NCI-H1694 (cell line): Measurements from ENCODE around the gene NAA80.
A peak's percentile ranks its signal among the peaks of the same experiment; 100 is the strongest.

Experiments used
- DNase-seq: peaks from one replicate; lab custom pipeline; 2025; lab: John Stamatoyannopoulos, UW

NAA80 gene, protein sequence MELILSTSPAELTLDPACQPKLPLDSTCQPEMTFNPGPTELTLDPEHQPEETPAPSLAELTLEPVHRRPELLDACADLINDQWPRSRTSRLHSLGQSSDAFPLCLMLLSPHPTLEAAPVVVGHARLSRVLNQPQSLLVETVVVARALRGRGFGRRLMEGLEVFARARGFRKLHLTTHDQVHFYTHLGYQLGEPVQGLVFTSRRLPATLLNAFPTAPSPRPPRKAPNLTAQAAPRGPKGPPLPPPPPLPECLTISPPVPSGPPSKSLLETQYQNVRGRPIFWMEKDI

GRCh38 chr3:50298836-50299637, at the start of gene NAA80, which contains the start of gene HYAL3:
Gene NAA80 (minus strand): TSS chr3:50299405. CDS start chr3:50297463, 1,942 bp downstream.
Gene HYAL3 (minus strand): TSS chr3:50299405. CDS start chr3:50295602, 3,803 bp downstream.
- DNase-seq = peak; percentile 86

DNA sequence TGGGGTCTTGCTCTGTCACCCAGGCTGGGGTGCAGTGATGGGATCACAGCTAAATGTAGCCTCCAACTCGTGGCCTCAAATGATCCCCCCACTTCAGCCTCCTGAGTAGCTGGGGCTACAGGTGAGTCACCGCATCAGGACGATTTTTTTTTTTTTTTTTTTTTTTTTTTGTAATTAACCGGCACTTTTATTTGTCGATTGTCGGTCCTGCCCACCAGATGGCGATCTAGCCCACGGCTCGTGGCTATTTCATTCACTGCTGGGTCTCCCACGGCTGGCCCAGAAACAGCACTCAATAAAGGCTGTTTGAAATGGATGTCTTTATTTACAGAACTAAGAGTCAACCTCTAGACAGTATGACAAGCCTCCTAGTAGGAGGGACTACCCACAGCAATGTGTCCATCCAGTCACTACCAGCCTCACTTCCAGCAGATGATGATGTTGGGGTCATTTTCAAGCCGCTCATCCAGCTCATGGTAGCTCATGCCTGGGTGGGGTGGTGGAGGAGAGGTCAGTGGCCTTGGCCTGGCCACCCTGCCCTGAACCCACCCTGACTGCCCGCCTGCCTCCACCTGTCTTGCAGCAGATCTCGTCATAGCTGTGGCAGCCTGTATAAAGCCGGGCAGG, 48.1 kb upstream of the NAA80 start:
- DNase-seq = no peak

- DNase-seq = no peak
These were observed 46.5 kb upstream of the NAA80 start, which contains the start of gene ZMYND10 for GRCh38 chr3:50345586-50346234. Gene ZMYND10 (minus strand): TSS chr3:50345732. CDS start chr3:50345579, 153 bp downstream.

- DNase-seq = no peak
These were observed 45.8 kb upstream of the NAA80 start for GRCh38 chr3:50345008-50345407.

GRCh38 chr3:50342813-50343633, 43.8 kb upstream of the NAA80 start:
- DNase-seq = no peak

DNA sequence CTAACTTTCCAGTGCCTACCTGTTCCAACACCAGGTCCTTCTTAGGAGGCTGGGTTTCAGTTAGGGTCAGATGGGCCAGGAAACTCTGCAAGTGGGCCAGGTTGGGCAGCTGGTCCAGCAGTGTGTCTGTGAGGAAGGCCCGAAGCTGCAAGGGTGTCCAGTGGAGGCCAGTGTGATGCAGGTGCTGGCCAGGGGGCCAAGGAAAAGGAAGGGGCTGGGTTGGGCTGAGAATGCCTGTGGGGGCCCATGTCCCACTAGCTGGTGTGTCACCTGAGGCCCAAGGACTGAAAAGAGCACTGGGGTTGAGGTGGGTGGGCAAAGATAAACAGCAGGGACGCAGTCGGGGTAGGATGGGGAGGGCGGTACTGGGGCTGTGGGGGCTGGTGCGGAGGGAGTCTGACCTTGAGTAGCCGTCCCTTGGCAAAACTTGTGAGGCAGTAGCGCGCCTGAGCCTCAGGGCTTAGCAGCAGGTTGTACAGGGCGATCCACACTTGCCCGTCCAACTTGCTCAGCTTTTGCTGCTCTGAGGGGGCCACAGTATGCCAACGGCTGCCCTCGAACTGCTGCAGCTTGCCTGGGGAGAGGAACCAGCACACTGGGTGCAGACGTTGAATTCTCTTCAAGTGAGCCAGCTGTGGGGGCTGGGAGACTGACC, 42.9 kb upstream of the NAA80 start:
- no peak for DNase-seq

DNA sequence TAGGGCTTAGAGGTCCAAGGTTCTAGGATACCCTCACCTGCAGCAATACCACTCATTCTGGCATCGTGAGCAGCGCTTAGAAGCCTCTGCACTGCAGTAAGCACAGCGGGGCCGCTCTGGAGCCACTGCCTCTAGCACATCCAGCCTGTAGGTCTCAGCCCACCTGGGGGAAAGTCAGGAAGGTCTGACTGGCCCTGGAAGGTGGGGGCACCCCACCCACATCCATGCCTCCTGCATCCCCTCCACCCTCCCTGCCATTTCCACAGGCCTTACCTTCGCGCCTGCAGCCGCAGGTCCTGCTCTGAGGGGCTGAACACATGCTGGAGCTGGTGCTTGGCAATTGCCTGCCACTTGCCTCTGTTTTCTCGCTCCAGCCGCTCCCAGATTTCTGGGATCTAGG, 42.3 kb upstream of the NAA80 start:
- DNase-seq = no peak

- no peak for DNase-seq
These were observed 41.5 kb upstream of the NAA80 start, which contains the start of gene RASSF1 for GRCh38 chr3:50340448-50341329. Gene RASSF1 (minus strand): TSS chr3:50340836. CDS start chr3:50340805, 31 bp downstream.

DNA sequence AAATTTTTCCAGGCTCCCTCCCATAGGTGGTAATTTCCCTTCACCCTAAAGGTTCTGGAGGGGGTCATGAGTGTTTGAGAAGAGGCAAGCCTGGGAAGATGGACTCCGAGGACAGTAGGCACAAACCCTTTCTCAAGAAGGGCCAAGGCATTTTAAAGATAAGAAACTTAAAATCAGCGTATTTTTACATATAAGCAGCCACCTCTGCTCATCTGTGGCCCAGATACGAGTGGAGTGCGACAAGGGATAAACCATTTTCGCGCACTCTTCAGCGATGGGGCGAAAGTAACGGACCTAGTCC, 40.9 kb upstream of the NAA80 start:
- DNase-seq = no peak

DNA sequence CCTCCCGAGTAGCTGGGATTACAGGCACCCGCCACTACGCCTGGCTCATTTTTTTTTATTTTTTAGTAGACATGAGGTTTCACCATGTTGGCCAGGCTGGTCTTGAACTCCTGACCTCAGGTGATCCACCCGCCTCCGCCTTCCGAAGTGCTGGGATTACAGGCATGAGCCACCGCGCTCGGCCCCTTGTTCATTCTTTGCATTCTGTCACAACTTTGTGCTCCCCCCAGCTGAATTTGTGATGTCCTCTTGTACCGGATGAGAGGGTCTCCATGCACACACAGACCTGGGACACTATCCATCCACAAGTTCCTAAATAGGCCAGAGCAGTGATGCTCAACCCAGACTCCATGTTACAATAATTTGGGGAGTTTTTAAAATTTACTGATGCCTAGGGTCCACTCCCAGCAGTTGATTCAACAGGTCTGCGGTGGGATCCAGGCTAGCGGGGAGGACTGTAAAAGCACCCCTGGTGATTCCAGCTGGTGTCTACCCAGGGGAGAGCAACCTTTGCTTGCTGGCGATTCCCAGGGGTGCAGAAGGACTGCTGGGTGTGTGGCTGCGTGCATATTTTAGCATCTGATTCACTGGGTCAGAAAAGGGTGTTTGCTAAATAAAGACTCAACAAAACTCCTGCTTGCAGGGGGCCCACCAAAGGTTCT, 40.4 kb upstream of the NAA80 start:
- no peak for DNase-seq

- DNase-seq = no peak
These were observed 39.8 kb upstream of the NAA80 start for GRCh38 chr3:50338965-50339364.

DNA sequence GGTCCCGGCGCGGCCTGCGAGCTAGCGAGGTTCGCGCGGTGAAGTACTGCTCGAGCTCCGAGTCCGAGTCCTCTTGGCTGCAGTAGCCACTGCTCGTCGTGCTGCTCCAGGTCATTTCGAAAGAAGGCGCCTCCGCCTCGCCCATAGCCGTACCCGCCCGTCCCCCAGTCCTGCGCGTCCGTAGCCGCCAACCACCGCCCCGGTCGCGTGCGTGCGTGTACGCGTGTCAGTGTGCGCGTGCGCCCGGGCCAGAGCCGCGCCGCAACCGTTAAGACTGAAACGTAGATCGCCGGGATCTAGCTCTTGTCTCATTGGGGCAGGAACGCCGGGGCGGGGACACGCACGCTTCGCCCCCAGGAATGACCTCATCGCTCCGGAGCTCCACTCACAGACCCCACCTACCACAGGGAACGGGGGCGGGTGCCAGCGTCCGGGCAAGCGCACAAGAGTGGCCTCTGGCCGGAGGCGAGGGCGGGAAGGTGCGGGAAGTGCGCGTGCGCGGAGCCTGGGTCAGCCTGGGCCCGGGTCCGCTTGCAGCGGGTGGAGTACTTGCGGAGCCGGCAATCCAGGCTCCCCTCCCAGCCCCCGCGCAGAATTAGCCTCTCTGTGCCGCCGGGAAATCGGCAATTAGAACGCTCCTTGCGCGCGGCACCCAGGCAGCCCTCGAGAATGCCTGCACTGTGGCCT, 38.1 kb upstream of the NAA80 start:
- peak; percentile 61 for DNase-seq

DNA sequence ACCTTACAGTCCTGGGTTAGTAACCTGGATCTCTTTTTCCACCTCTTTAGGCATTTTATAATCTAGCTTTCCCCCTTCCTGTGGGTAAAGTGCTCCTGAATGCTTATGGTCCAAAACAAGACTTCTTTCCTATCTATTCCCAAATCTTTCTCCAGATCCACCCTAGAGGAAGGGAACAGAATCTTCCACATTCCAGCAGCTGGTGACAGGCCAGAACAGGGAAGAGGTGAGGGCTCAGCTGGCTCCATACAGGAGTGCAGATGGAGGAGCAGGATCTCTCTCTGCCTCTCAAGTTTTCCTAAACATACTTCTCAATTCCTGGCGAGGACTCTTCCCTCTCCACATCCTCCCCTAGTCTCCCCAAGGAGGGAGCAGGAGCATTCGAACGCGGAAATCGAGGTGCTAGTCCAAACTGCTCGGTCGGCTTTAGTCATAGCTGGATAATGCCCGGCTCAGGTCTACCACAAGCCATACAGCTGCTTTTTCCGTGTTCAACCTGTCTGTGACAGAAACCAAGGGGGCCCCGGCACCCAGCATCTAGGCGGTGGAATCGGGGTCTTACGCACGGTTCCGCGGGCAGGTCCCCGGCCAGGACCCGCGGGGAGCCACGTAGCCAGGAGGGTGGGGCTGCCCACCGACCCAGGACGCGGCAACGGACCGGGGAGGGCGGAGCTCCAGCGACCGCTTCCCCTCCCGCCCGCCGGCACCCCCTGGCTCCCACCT, 37.4 kb upstream of the NAA80 start:
- no peak for DNase-seq

DNA sequence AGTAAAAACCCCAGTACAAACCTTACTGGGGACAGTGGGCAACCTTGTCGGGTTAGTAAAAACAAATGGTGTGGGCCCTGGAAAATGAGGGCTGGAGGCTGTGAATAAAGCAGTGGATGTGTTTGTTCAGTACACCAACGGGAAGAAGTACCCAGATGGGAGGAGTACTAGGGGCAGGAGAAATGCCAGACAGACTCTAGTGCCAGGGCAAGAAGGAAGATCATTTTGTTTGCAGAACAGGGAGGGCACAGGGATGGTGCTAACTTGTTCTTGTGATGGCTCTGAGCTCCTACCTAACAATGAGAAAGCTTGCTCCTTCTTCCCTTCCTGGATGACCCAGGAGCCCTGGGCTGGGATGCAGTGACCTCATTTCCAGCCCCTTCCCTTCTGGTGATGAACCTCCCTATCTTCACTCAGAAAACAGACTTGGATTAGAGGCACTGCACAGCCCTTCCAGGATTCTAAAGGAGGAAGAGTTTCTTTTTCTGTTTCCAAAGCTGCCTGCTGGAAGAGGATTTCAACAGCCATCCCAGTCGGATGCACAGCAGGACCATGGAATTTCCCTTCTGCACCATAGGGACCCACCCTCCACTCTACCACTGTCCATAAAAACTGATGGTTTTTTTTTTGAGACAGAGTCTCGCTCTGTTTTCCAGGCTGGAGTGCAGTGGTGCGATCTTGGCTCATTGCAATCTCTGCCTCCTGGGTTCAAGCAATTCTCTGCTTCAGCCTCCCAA, 35.3 kb upstream of the NAA80 start:
- no peak for DNase-seq

- no peak for DNase-seq
These were observed 34.6 kb upstream of the NAA80 start for GRCh38 chr3:50333744-50334328.

- no peak for DNase-seq
These were observed 32.2 kb upstream of the NAA80 start for GRCh38 chr3:50331364-50331907.

- DNase-seq = no peak
These were observed 31.1 kb upstream of the NAA80 start for GRCh38 chr3:50330330-50330729.
